ENCODE measurements around the gene ZNF398. TPM values are rescaled to one million over a fixed set of nuclear protein-coding genes. Genes with fewer than 3 reads are reported as not detected.

The ZNF398 gene
- total RNA-seq, 1 donor from 2014 or later, result 14.9 TPM

DNA sequence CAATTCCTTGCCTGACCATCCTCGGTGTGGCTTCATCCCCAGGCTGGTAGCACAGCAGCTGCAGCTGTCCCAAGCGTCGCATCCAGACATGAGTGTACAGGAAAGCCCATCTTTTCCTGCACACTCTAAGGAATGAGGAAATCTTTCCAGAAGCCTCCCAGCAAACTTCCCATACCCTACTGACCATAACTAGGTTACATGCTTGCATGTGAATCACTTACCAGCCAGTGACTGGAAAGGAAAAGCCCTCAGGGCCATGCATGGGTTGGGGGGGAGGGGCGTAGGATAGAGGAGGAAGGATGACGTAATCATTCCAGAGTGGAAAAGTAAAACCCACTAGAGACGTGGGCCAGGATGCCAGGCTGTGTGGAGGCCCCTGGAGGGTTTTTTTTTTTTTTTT, 73.3 kb downstream of the ZNF398 start:
- peaks cover 32% of the 10 kb centered on the region for H3K27me3 Mint-ChIP-seq (ENCODE audit: unreplicated experiment)
- H3K36me3 Mint-ChIP-seq (ENCODE audit: low read depth, unreplicated experiment), result peaks cover 40% of the 10 kb centered on the region
- H3K9me3 Mint-ChIP-seq (ENCODE audit: unreplicated experiment), result no peaks in the 10 kb centered on the region
- no peak overlapping the region for H3K27ac Mint-ChIP-seq (ENCODE audit: unreplicated experiment)
- no peak overlapping the region for H3K4me3 Mint-ChIP-seq (ENCODE audit: unreplicated experiment)
- no peak for DNase-seq (ENCODE audit: low spot score)
- TF ChIP-seq, protein P1, sequence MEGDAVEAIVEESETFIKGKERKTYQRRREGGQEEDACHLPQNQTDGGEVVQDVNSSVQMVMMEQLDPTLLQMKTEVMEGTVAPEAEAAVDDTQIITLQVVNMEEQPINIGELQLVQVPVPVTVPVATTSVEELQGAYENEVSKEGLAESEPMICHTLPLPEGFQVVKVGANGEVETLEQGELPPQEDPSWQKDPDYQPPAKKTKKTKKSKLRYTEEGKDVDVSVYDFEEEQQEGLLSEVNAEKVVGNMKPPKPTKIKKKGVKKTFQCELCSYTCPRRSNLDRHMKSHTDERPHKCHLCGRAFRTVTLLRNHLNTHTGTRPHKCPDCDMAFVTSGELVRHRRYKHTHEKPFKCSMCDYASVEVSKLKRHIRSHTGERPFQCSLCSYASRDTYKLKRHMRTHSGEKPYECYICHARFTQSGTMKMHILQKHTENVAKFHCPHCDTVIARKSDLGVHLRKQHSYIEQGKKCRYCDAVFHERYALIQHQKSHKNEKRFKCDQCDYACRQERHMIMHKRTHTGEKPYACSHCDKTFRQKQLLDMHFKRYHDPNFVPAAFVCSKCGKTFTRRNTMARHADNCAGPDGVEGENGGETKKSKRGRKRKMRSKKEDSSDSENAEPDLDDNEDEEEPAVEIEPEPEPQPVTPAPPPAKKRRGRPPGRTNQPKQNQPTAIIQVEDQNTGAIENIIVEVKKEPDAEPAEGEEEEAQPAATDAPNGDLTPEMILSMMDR (IDR thresholded peaks at IDR 0.05; ENCODE audit: unreplicated experiment), result no peak
- peaks cover 45% of the 10 kb centered on the region for H3K4me1 Mint-ChIP-seq (ENCODE audit: unreplicated experiment)

DNA sequence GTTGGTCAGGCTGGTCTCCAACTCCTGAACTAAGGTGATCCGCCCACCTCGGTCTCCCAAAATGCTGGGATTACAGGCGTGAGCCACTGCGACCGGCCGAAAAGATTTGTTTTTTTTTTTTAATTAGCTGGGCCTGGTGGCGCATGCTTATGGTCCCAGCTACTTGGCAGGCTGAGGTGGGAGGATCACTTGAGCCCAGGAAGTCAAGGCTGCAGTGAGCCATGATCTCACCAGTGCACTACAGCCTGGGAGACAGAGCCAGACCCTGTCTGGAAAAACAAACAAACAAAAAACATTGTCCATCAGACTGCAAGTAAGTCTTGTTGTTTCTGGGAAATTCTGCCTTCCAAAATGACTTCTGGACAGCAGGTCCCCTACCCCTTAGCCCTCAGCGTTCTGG, 75.9 kb downstream of the ZNF398 start:
- DNase-seq (ENCODE audit: low spot score), result no peak
- Mint-ChIP-seq H3K4me1 (ENCODE audit: unreplicated experiment) (peaks cover 21% of the 10 kb centered on the region), H3K36me3 (ENCODE audit: low read depth, unreplicated experiment) (peaks cover 35% of the 10 kb centered on the region), H3K9me3 (ENCODE audit: unreplicated experiment) (no peaks in the 10 kb centered on the region), H3K27me3 (ENCODE audit: unreplicated experiment) (peaks cover 23% of the 10 kb centered on the region), H3K27ac (ENCODE audit: unreplicated experiment) (no peak overlapping the region), H3K4me3 (ENCODE audit: unreplicated experiment) (no peak overlapping the region)
- TF ChIP-seq, protein P1 (IDR thresholded peaks at IDR 0.05; ENCODE audit: unreplicated experiment), result no peak

DNA sequence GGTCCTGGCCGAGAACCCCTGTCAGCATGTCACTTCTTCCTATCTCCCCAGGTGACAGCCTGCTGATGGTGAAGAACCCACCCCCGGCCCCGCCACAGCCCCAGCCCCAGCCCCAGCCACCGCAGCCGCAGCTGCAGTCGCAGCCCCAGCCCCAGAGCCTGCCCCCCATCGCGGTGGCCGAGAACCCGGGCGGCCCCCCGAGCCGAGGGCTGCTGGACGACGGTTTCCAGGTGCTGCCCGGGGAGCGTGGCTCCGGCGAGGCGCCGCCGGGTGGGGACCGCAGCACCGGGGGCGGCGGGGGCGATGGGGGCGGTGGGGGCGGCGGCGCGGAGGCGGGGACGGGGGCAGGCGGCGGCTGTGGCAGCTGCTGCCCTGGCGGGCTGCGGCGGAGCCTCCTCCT, 76.5 kb downstream of the ZNF398 start:
- Mint-ChIP-seq H3K4me3 (ENCODE audit: unreplicated experiment) (no peak overlapping the region), H3K27ac (ENCODE audit: unreplicated experiment) (no peak overlapping the region), H3K9me3 (ENCODE audit: unreplicated experiment) (no peaks in the 10 kb centered on the region), H3K4me1 (ENCODE audit: unreplicated experiment) (peaks cover 16% of the 10 kb centered on the region), H3K36me3 (ENCODE audit: low read depth, unreplicated experiment) (peaks cover 29% of the 10 kb centered on the region), H3K27me3 (ENCODE audit: unreplicated experiment) (peaks cover 21% of the 10 kb centered on the region)
- TF ChIP-seq, protein P1 (IDR thresholded peaks at IDR 0.05; ENCODE audit: unreplicated experiment), result no peak
- DNase-seq (ENCODE audit: low spot score), result no peak

DNA sequence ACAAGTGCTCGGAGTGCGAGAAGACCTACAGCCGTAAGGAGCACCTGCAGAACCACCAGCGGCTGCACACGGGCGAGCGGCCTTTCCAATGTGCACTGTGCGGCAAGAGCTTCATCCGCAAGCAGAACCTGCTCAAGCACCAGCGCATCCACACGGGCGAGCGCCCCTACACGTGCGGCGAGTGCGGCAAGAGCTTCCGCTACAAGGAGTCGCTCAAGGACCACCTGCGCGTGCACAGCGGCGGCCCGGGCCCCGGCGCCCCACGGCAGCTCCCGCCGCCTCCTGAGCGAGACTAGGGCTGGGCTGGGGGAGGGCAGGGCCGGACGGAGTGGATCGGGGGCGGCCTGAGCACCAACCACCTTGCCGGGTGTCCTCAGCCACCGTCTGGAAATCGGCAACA, 77.1 kb downstream of the ZNF398 start:
- H3K4me1 Mint-ChIP-seq (ENCODE audit: unreplicated experiment), result peaks cover 13% of the 10 kb centered on the region
- TF ChIP-seq, protein P1 (IDR thresholded peaks at IDR 0.05; ENCODE audit: unreplicated experiment), result no peak
- no peak overlapping the region for H3K27ac Mint-ChIP-seq (ENCODE audit: unreplicated experiment)
- H3K36me3 Mint-ChIP-seq (ENCODE audit: low read depth, unreplicated experiment), result peaks cover 26% of the 10 kb centered on the region
- DNase-seq (ENCODE audit: low spot score), result no peak
- no peaks in the 10 kb centered on the region for H3K9me3 Mint-ChIP-seq (ENCODE audit: unreplicated experiment)
- peaks cover 20% of the 10 kb centered on the region for H3K27me3 Mint-ChIP-seq (ENCODE audit: unreplicated experiment)
- H3K4me3 Mint-ChIP-seq (ENCODE audit: unreplicated experiment), result no peak overlapping the region

DNA sequence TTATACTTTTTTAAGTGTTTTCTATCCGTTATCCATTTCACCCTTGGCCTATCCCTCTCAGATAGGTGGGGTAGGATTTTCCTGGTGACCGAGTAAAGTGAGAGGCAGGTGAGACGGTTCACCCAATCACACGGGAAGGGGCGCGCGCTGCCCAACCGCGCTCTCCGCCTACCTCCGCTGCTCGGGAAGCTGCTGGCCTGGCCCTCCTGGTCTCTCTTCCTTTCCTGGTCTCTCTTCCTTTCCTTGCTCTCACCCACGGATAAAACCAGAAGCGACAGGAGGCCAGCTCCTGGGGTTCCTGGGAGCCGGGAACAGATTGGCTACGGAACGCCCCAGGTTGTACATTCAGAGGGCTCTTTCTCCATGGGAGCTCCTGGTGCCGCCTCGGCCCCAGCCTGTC, 77.9 kb downstream of the ZNF398 start:
- TF ChIP-seq, protein P1 (IDR thresholded peaks at IDR 0.05; ENCODE audit: unreplicated experiment), result no peak
- Mint-ChIP-seq H3K27ac (ENCODE audit: unreplicated experiment) (no peak overlapping the region), H3K4me3 (ENCODE audit: unreplicated experiment) (no peak overlapping the region), H3K4me1 (ENCODE audit: unreplicated experiment) (peaks cover 9% of the 10 kb centered on the region), H3K27me3 (ENCODE audit: unreplicated experiment) (peaks cover 18% of the 10 kb centered on the region), H3K9me3 (ENCODE audit: unreplicated experiment) (no peaks in the 10 kb centered on the region), H3K36me3 (ENCODE audit: low read depth, unreplicated experiment) (peaks cover 20% of the 10 kb centered on the region)
- DNase-seq (ENCODE audit: low spot score), result no peak
